Gastroesophageal sphincter (tissue), 4 donors: ENCODE results near the gene SPDYA. TPM values are rescaled to one million over a fixed set of nuclear protein-coding genes. Genes with fewer than 3 reads are reported as not detected.

Experiments used
- ATAC-seq: fragments of 150-250 bp; one replicate; pipeline ENCODE4 v1.9.1; 2016; ENCODE audit warnings: mild to moderate bottlenecking, moderate library complexity
- H3K27ac ChIP-seq, 4 donors: fragments of 200-600 bp; sonication (generic) in 3 of 4; 1 replicate in 3 of 4; 2 replicates in 1 of 4; pipeline ENCODE4 v1.5.1; 2016 to 2019
- H3K27me3 ChIP-seq: fragments of 200-600 bp; sonication (generic); one replicate; pipeline ENCODE4 v1.5.1; 2019
- H3K36me3 ChIP-seq, 2 donors: fragments of 200-600 bp; sonication (generic); one replicate each; pipeline ENCODE4 v1.5.1; 2019; ENCODE audit warnings: control low read depth in 1 of 2
- H3K4me1 ChIP-seq, 3 donors: fragments of 200-600 bp; sonication (generic); 1 replicate in 2 of 3; 2 replicates in 1 of 3; pipeline ENCODE4 v1.5.1; 2016 to 2019; ENCODE audit warnings: control low read depth in 2 of 3
- H3K4me3 ChIP-seq, 2 donors: fragments of 200-600 bp; sonication (generic); one replicate each; pipeline ENCODE4 v1.5.1; 2019; ENCODE audit warnings: mild to moderate bottlenecking in 1 of 2, moderate library complexity in 1 of 2
- H3K9me3 ChIP-seq, 3 donors: fragments of 200-600 bp; sonication (generic); one replicate each; pipeline ENCODE4 v1.5.1; 2017 to 2019; ENCODE audit warnings: control low read depth in 2 of 3
- EP300 ChIP-seq: sonication (generic); formaldehyde crosslinking; IDR thresholded peaks from one replicate; pipeline ENCODE4 v1.6.1; 2017; ENCODE audit warnings: antibody characterized with exemption, mild to moderate bottlenecking
- POLR2A ChIP-seq, 2 donors: fragments of 450-650 bp; IDR thresholded peaks; one replicate each; pipeline ENCODE4 v1.6.1; 2017; ENCODE audit warnings: antibody characterized with exemption in 2 of 2, mild to moderate bottlenecking in 2 of 2, moderate library complexity in 1 of 2
- POLR2AphosphoS5 ChIP-seq: sonication (generic); formaldehyde crosslinking; IDR thresholded peaks from one replicate; pipeline ENCODE4 v1.6.1; 2017; ENCODE audit warnings: antibody characterized with exemption
- WGBS, 2 donors: methylation state at CpG; one replicate each; pipeline ENCODE4 v1.1.5; 2018; ENCODE audit warnings: low coverage in 1 of 2; 5-methylcytosine and 5-hydroxymethylcytosine counted together
- total RNA-seq, 4 donors: library from RNA; depleted of rRNA; stranded (reverse); fragments of >200 nt; gene quantifications; one replicate each; pipeline ENCODE4 v1.1.0, GENCODE V29; 2016
- TF ChIP-seq, protein P1 (sequence below), 4 experiments: fragments of 200-600 bp in 2 of 4; fragments of 450-650 bp in 2 of 4; sonication (generic) in 1 of 4; IDR thresholded peaks; one replicate each; pipeline ENCODE4 v1.5.1; 2017 to 2019; ENCODE audit warnings: antibody characterized with exemption in 4 of 4, mild to moderate bottlenecking in 2 of 4, moderate library complexity in 2 of 4

SPDYA gene
- total RNA-seq, 4 donors from 2014 or later, result 1.0 to 3.9 (median 2.1) TPM

DNA sequence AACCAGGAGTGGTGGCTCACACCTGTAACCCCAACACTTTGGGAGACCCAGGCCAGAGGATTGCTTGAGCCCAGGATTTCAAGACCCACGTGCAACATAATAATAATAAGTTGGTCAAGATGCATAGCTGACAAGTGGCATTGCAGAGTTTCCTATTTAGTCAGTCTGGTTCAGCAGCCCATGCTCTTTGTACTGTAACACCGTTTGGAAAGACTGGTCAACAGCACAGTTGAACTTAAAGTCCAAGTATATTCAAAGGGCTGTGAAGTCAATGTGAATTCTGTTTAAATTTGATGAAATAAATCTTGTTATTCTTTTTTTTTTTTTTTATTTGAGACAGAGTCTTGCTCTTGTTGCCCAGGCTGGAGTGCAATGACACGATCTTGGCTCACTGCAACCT, 61.0 kb downstream of the SPDYA start:
- Histone ChIP-seq H3K27me3 (peaks cover 6% of the 10 kb centered on the region), H3K4me1 (peaks cover 4 to 37% (median 17%) of the 10 kb centered on the region in 3 donors), H3K27ac (no peak overlapping the region), H3K9me3 (no peaks in the 10 kb centered on the region), H3K4me3 (no peak overlapping the region), H3K36me3 (no peaks in the 10 kb centered on the region)
- ATAC-seq, result no peak
- WGBS, 2 donors, result 66 to 73% methylated on average over 2 to 3 of the region's 3 CpGs
- no peak for TF ChIP-seq POLR2AphosphoS5
- TF ChIP-seq, protein P1, sequence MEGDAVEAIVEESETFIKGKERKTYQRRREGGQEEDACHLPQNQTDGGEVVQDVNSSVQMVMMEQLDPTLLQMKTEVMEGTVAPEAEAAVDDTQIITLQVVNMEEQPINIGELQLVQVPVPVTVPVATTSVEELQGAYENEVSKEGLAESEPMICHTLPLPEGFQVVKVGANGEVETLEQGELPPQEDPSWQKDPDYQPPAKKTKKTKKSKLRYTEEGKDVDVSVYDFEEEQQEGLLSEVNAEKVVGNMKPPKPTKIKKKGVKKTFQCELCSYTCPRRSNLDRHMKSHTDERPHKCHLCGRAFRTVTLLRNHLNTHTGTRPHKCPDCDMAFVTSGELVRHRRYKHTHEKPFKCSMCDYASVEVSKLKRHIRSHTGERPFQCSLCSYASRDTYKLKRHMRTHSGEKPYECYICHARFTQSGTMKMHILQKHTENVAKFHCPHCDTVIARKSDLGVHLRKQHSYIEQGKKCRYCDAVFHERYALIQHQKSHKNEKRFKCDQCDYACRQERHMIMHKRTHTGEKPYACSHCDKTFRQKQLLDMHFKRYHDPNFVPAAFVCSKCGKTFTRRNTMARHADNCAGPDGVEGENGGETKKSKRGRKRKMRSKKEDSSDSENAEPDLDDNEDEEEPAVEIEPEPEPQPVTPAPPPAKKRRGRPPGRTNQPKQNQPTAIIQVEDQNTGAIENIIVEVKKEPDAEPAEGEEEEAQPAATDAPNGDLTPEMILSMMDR (IDR thresholded peaks at IDR 0.05), result no peak
- no peak for TF ChIP-seq POLR2A (IDR thresholded peaks at IDR 0.05)
- TF ChIP-seq EP300, result no peak

DNA sequence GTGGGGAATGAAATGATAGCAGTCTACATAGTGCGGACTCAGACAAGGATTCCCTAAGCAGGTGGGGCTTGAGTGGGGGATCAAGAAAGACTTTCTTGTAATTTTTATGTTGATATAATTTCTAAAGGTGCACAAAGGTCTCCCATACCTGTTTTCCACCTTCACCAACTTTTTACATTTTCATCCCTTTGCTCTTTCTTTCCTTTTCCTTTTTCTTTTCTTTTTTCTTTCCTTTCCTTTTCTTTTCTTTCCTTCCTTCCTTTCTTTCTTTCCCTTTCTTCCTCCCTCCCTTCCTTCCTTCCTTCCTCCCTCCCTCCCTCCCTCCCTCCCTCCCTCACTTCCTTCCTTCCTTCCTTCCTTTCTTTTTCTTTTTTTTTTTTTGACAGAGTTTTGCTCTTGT, 69.6 kb downstream of the SPDYA start:
- Histone ChIP-seq H3K4me3 (no peak overlapping the region), H3K27me3 (peaks cover 34% of the 10 kb centered on the region), H3K9me3 (no peaks in the 10 kb centered on the region), H3K4me1 (no peaks in the 10 kb centered on the region), H3K27ac (no peak overlapping the region), H3K36me3 (no peaks in the 10 kb centered on the region)
- WGBS, 2 donors, result 80 to 92% methylated on average over 1 of the region's 1 CpG
- no peak for ATAC-seq
- TF ChIP-seq POLR2AphosphoS5 (no peak), POLR2A (IDR thresholded peaks at IDR 0.05) (no peak), EP300 (no peak)
- TF ChIP-seq, protein P1 (IDR thresholded peaks at IDR 0.05), result no peak

- Histone ChIP-seq H3K27me3 (no peaks in the 10 kb centered on the region), H3K9me3 (no peaks in the 10 kb centered on the region), H3K4me3 (no peak overlapping the region), H3K27ac (no peak overlapping the region), H3K4me1 (peaks cover 8 to 32% (median 9%) of the 10 kb centered on the region in 3 donors), H3K36me3 (no peaks in the 10 kb centered on the region)
- WGBS, 2 donors, result 80 to 89% methylated on average over 1 to 19 of the region's 21 CpGs
- TF ChIP-seq EP300 (no peak), POLR2AphosphoS5 (no peak)
- TF ChIP-seq, protein P1 (IDR thresholded peaks at IDR 0.05), result no peak
- no peak for ATAC-seq
Observed at GRCh38 chr2:28893488-28893887, 82.9 kb downstream of the SPDYA start.

GRCh38 chr2:28894470-28895188, 84.0 kb downstream of the SPDYA start, which contains the start of gene WDR43:
Gene WDR43 (plus strand): TSS chr2:28894667. CDS start chr2:28894699, 32 bp downstream.
- peak; percentile 99 for ATAC-seq

More at GRCh38 chr2:28894470-28895188, 84.0 kb downstream of the SPDYA start, which contains the start of gene WDR43:
- no CpG with 5 or more reads among the region's 79 CpGs for WGBS, 2 donors
- Histone ChIP-seq H3K27me3 (no peaks in the 10 kb centered on the region), H3K4me3 (peak within 1 kb of the TSS; percentile 81 to 97), H3K36me3 (no peaks in the 10 kb centered on the region), H3K9me3 (no peaks in the 10 kb centered on the region), H3K27ac (peak within 1 kb of the TSS; percentile 11 to 89 (median 84)), H3K4me1 (peaks cover 8 to 41% (median 9%) of the 10 kb centered on the region in 3 donors)
- TF ChIP-seq EP300, result no peak
- TF ChIP-seq, protein P1 (IDR thresholded peaks at IDR 0.05), result peak in 1 of 4 experiments; percentile 3
- no peak for TF ChIP-seq POLR2AphosphoS5
- TF ChIP-seq POLR2A (IDR thresholded peaks at IDR 0.05), result peak; percentile 67 to 76
